ENCODE data around the gene FRMD8. TPM values are rescaled to one million over a fixed set of nuclear protein-coding genes. Genes with fewer than 3 reads are reported as not detected.

FRMD8 gene
- total RNA-seq, 1 experiment from 2014 or later: 24.8 TPM

- in situ Hi-C loops (cut with HindIII; ENCODE audit: low pct_unique_long_range_greater_than_20kb, low sequenced_read_pairs): no loop called here
- DNase-seq (ENCODE audit: low read depth): peak; percentile 71
These were observed 20.1 kb upstream of the FRMD8 start for GRCh38 chr11:65366340-65366773.

DNA sequence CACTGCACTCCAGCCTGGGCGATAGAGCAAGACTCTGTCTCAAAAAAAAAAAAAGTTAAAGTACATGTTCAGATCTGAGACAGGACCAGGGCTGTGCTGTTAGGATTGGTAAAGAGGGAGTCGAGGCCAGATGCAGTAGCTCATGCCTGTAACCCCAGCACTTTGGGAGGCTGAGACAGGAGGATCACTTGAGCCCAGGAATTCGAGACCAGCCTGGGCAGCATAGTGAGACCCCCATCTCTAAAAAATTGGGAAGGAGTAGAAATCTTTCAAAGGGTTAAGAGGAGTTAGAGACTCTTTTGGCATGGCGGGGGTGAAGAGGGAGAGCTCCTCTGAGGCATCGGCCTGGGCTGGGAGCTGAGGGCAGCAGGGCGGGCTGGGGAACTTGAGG, 15.8 kb upstream of the FRMD8 start:
- DNase-seq (ENCODE audit: low read depth): no peak
- in situ Hi-C loops (cut with HindIII; ENCODE audit: low pct_unique_long_range_greater_than_20kb, low sequenced_read_pairs): no loop called here

- in situ Hi-C loops (cut with HindIII; ENCODE audit: low pct_unique_long_range_greater_than_20kb, low sequenced_read_pairs): no loop called here
- no peak for DNase-seq (ENCODE audit: low read depth)
These were observed 12.4 kb upstream of the FRMD8 start for GRCh38 chr11:65373839-65374580.

GRCh38 chr11:65375012-65375411, 11.4 kb upstream of the FRMD8 start:
- in situ Hi-C loops (cut with HindIII; ENCODE audit: low pct_unique_long_range_greater_than_20kb, low sequenced_read_pairs): no loop called here
- DNase-seq (ENCODE audit: low read depth): no peak

DNA sequence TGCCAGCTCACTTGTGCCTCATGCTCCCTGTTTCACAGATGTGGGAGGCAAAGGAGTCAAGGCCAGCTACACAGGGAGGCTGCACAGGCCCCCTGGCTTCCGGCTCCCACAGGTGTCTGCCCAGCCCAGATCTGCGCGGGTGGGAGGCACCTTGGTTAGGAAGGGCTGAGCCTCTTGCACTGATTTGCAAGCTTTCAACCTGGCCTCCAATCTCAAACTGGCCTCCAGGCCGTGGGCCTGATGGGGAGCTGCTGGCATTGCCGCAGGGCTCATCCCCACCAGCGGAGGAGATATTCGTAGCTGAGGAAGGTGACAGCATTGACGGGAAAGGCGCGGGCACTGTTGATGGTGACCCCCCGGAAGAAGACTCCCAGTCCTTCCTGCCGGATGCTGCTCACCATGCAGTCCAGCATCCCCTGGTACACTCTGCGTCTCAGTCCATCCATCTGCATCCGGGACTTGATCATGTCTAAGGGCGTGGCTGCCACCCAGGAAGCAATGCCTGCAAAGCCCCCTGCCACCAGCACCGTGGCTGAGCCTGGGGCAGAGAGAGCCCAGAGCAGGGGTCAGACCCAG, 10.2 kb upstream of the FRMD8 start:
- no peak for DNase-seq (ENCODE audit: low read depth)
- in situ Hi-C loops (cut with HindIII; ENCODE audit: low pct_unique_long_range_greater_than_20kb, low sequenced_read_pairs): no loop called here

DNA sequence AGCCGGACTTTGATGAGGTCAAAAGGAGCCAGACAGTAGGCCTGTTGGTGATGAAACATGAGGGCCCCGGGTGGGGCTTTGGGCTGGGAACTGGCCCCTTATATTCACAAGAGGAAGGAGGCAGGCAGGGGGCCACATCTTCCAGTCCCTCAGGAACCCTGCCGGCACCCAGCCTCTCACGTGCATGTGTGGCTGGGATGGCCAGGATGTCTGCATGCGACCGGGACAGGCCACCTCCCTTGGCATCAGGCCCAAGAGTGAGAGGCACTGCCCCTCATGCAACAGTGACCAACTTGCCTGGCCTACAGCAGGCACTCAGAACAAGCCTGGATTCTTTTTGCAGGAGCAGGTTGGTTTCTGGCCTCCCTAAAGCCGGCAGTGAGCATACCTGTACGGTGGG, 9.4 kb upstream of the FRMD8 start:
- in situ Hi-C loops (cut with HindIII; ENCODE audit: low pct_unique_long_range_greater_than_20kb, low sequenced_read_pairs): no loop called here
- no peak for DNase-seq (ENCODE audit: low read depth)

DNA sequence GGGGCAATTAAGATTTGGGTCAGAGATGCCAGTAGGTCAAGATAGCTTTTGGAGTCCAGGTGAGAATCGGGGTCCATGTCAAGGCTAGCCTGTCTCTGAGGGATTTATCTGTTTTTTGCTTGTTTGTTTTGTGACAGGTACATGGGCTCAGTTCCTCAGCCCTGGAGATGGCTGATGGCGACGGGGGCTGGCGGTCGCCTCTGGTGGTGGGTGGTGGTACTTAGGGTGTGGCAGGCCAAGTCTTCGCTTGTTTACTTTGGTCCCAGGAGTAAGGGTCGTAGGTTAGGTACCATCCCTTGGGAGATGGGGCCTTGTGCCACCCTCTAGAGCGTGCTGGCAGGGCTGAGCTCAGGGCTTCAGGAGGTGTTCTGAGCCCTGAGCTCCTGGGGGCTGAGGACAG, 8.7 kb upstream of the FRMD8 start:
- DNase-seq (ENCODE audit: low read depth): no peak
- in situ Hi-C loops (cut with HindIII; ENCODE audit: low pct_unique_long_range_greater_than_20kb, low sequenced_read_pairs): no loop called here

DNA sequence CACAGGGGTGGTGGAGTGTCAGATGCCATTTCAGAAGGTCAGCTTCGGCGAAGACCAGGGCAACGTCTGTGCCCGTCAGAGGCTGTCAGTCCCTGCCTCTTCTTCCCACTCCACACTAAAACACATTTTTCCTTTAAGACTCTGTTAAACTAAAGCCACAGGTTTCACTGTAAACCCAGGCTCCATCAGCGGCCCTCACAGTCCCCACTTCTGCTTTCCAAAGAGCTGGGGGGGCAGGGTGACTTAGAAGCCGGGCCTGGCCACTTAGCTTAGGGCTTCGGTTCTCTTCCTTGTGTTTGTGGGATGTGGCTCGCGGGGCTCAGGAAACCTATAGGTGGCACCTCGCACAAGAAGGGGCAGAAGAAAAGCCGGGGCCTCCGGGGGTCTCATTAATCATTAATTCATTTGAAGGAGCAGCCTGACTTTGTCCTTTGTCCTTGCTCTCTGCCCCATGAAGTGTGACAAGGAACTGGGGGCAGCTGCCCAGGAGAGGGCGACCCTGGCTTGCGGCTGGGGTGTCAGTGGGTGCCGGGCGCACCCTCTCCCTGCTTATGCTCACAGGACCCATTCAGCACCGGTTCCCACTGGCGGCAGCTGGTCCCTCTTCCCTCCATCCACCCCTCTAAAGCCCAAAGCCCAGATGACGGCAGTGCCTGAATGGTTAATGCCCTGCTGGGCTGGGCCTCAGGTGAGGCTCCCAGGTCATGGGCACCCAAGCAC, 8.1 kb upstream of the FRMD8 start:
- DNase-seq (ENCODE audit: low read depth): peak; percentile 44
- in situ Hi-C loops (cut with HindIII; ENCODE audit: low pct_unique_long_range_greater_than_20kb, low sequenced_read_pairs): no loop called here

- no peak for DNase-seq (ENCODE audit: low read depth)
- in situ Hi-C loops (cut with HindIII; ENCODE audit: low pct_unique_long_range_greater_than_20kb, low sequenced_read_pairs): no loop called here
These were observed 7.4 kb upstream of the FRMD8 start for GRCh38 chr11:65378928-65379638.

GRCh38 chr11:65379698-65380459, 6.6 kb upstream of the FRMD8 start:
- no peak for DNase-seq (ENCODE audit: low read depth)
- in situ Hi-C loops (cut with HindIII; ENCODE audit: low pct_unique_long_range_greater_than_20kb, low sequenced_read_pairs): no loop called here

GRCh38 chr11:65380460-65381119, 5.8 kb upstream of the FRMD8 start:
- no peak for DNase-seq (ENCODE audit: low read depth)
- in situ Hi-C loops (cut with HindIII; ENCODE audit: low pct_unique_long_range_greater_than_20kb, low sequenced_read_pairs): no loop called here

GRCh38 chr11:65381716-65382032, 4.8 kb upstream of the FRMD8 start:
- in situ Hi-C loops (cut with HindIII; ENCODE audit: low pct_unique_long_range_greater_than_20kb, low sequenced_read_pairs): no loop called here
- no peak for DNase-seq (ENCODE audit: low read depth)

- in situ Hi-C loops (cut with HindIII; ENCODE audit: low pct_unique_long_range_greater_than_20kb, low sequenced_read_pairs): no loop called here
- DNase-seq (ENCODE audit: low read depth): peak; percentile 99
These were observed 4.2 kb upstream of the FRMD8 start, which contains the start of gene SLC25A45 for GRCh38 chr11:65382033-65382803. TSS of gene SLC25A45 (minus strand) at chr11:65382646. CDS start at chr11:65381951, 695 bp downstream.

DNA sequence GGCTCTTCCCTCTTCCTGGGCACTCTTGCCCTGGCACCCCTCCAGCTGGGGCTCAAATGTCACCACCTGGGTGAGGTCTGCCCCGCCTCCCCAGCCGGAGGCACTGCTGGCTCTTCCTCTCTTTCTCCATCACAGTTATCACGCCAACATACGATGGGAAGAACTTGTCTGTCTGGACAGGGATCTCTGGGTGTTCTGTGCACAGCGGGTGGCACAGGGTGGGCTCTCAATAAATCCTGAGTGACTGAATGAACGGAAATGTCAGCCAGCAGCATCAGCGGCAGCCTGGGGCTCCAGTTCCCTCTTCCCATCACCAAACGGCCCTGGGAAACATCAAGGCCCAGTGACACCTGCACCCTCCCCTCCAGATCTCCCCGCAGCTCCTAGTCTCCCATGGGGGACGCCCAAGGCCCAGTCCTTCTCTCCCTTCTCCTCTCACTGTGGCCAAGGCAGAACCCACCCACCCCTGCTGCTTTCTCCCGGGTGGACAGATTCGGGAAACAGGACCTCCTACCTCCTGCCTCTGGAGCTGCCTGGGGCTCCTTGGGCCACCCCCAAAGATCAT, 3.6 kb upstream of the FRMD8 start:
- in situ Hi-C loops (cut with HindIII; ENCODE audit: low pct_unique_long_range_greater_than_20kb, low sequenced_read_pairs): no loop called here
- DNase-seq (ENCODE audit: low read depth): no peak

GRCh38 chr11:65383778-65384177, 2.7 kb upstream of the FRMD8 start:
- in situ Hi-C loops (cut with HindIII; ENCODE audit: low pct_unique_long_range_greater_than_20kb, low sequenced_read_pairs): no loop called here
- DNase-seq (ENCODE audit: low read depth): no peak

- in situ Hi-C loops (cut with HindIII; ENCODE audit: low pct_unique_long_range_greater_than_20kb, low sequenced_read_pairs): no loop called here
- DNase-seq (ENCODE audit: low read depth): no peak
These were observed 2.0 kb upstream of the FRMD8 start for GRCh38 chr11:65384301-65384889.

All from Caki2 (cell line).